HEK293T (cell line): Measurements from ENCODE around the gene SLC25A44.

Experiments used
- CTCF ChIA-PET: fragments of 350-600 bp; formaldehyde crosslinking; extraction: SDS; loops from one replicate; lab custom pipeline; 2021; ENCODE audit warnings: antibody characterized with exemption, inconsistent platforms; lab: Yijun Ruan, JAX
- POLR2A ChIA-PET: fragments of 350-600 bp; formaldehyde crosslinking; extraction: SDS; loops from one replicate; lab custom pipeline; 2020; ENCODE audit warnings: antibody characterized with exemption, inconsistent platforms; lab: Yijun Ruan, JAX
- DNase-seq: peaks from one replicate; pipeline ENCODE4 v3.0.0; 2012; ENCODE audit warnings: mixed read lengths; ENCODE audit errors: extremely low spot score
- ARNT ChIP-seq: fragments of 450-650 bp; IDR thresholded peaks from 2 replicates; pipeline ENCODE4 v1.6.1; 2017; ENCODE audit warnings: mild to moderate bottlenecking
- BHLHE40 ChIP-seq: fragments of 450-650 bp; IDR thresholded peaks from 2 replicates; pipeline ENCODE4 v1.6.1; 2016; ENCODE audit warnings: mild to moderate bottlenecking, moderate library complexity, borderline replicate concordance
- CTBP1 ChIP-seq: fragments of 450-650 bp; IDR thresholded peaks from 2 replicates; pipeline ENCODE4 v1.6.1; 2016; ENCODE audit warnings: borderline replicate concordance
- ELF4 ChIP-seq: fragments of 450-650 bp; IDR thresholded peaks from 2 replicates; pipeline ENCODE4 v1.6.1; 2017; ENCODE audit warnings: antibody characterized with exemption
- FOXA1 ChIP-seq: fragments of 450-650 bp; IDR thresholded peaks from 2 replicates; pipeline ENCODE4 v1.6.1; 2016; ENCODE audit warnings: mild to moderate bottlenecking
- FOXK2 ChIP-seq: fragments of 450-650 bp; IDR thresholded peaks from 2 replicates; pipeline ENCODE4 v1.6.1; 2016; ENCODE audit warnings: mild to moderate bottlenecking
- FOXM1 ChIP-seq: fragments of 450-650 bp; IDR thresholded peaks from 2 replicates; pipeline ENCODE4 v1.6.1; 2017; ENCODE audit warnings: mild to moderate bottlenecking, borderline replicate concordance
- HDGF ChIP-seq: fragments of 450-650 bp; IDR thresholded peaks from 2 replicates; pipeline ENCODE4 v1.6.1; 2017; ENCODE audit warnings: antibody characterized with exemption, borderline replicate concordance
- L3MBTL2 ChIP-seq: fragments of 450-650 bp; conservative IDR thresholded peaks from 2 replicates; pipeline ENCODE4 v1.6.1; 2016; ENCODE audit warnings: mild to moderate bottlenecking
- LEF1 ChIP-seq: fragments of 450-650 bp; IDR thresholded peaks from 2 replicates; pipeline ENCODE4 v1.6.1; 2017; ENCODE audit warnings: mild to moderate bottlenecking, borderline replicate concordance
- NFRKB ChIP-seq: fragments of 450-650 bp; IDR thresholded peaks from 2 replicates; pipeline ENCODE4 v1.6.1; 2016; ENCODE audit warnings: mild to moderate bottlenecking, moderate library complexity
- PKNOX1 ChIP-seq: fragments of 450-650 bp; IDR thresholded peaks from 2 replicates; pipeline ENCODE4 v1.6.1; 2016
- SP1 ChIP-seq: fragments of 450-650 bp; IDR thresholded peaks from 2 replicates; pipeline ENCODE4 v1.6.1; 2017
- SUZ12 ChIP-seq: fragments of 450-650 bp; IDR thresholded peaks from 2 replicates; pipeline ENCODE4 v1.6.1; 2016; ENCODE audit warnings: mild to moderate bottlenecking
- TARDBP ChIP-seq: fragments of 450-650 bp; IDR thresholded peaks from 2 replicates; pipeline ENCODE4 v1.6.1; 2016
- ZNF384 ChIP-seq: fragments of 450-650 bp; IDR thresholded peaks from 2 replicates; pipeline ENCODE4 v1.6.1; 2016

The SLC25A44 gene

GRCh38 chr1:156246781-156247459 lies 53.0 kb downstream of the SLC25A44 start:
- ChIA-PET CTCF (interaction anchor here (1.9 kb wide), 1 partner anchor 22 kb away, joined by 7 read pairs; no protein-coding TSS in a partner anchor), POLR2A (interaction anchor here (1.0 to 1.2 kb wide), 2 partner anchors 21 to 35 kb away, joined by 3 to 5 read pairs; partner anchors contain the start of gene SMG5)
- DNase-seq, result no peak
- TF ChIP-seq TARDBP (no peak), SP1 (no peak), FOXA1 (no peak), L3MBTL2 (no peak), ZNF384 (no peak), NFRKB (no peak), CTBP1 (no peak), LEF1 (no peak), ARNT (no peak), SUZ12 (no peak)

GRCh38 chr1:156247460-156248322 lies 53.8 kb downstream of the SLC25A44 start, which contains the start of gene PAQR6:
Gene PAQR6 (minus strand): TSS chr1:156248056. CDS start chr1:156246731, 1,325 bp downstream.
- POLR2A ChIA-PET, result interaction anchor here (1.0 kb wide), 1 partner anchor 35 kb away, joined by 5 read pairs; the partner anchor contains the start of gene PMF1
- no peak for DNase-seq
- TF ChIP-seq CTBP1 (no peak), HDGF (no peak), SP1 (no peak), FOXM1 (no peak), FOXK2 (no peak), ZNF384 (no peak), TARDBP (no peak), BHLHE40 (no peak), ARNT (no peak), L3MBTL2 (no peak), ELF4 (no peak), PKNOX1 (no peak), FOXA1 (no peak), LEF1 (no peak), NFRKB (no peak), SUZ12 (no peak)
- CTCF ChIA-PET, result interaction anchor here (0.9 kb wide), 2 partner anchors 10 to 107 kb away, joined by 4 to 5 read pairs; no protein-coding TSS in a partner anchor

- TF ChIP-seq SP1 (no peak), L3MBTL2 (no peak), NFRKB (no peak), BHLHE40 (no peak), SUZ12 (no peak), FOXM1 (no peak), FOXK2 (no peak)
- POLR2A ChIA-PET, result interaction anchor here (1.0 kb wide), 1 partner anchor 35 kb away, joined by 5 read pairs; the partner anchor contains the start of gene PMF1
- CTCF ChIA-PET, result interaction anchor here (0.9 kb wide), 2 partner anchors 9 to 107 kb away, joined by 4 to 5 read pairs; no protein-coding TSS in a partner anchor
- no peak for DNase-seq
Measured at GRCh38 chr1:156248323-156248683, 54.4 kb downstream of the SLC25A44 start.

GRCh38 chr1:156249593-156249992 lies 55.7 kb downstream of the SLC25A44 start:
- ChIA-PET POLR2A (interaction anchor here (1.1 to 1.5 kb wide), 2 partner anchors 33 to 37 kb away, joined by 3 to 4 read pairs; partner anchors contain the start of genes PMF1 and SMG5), CTCF (interaction anchor here (1.2 kb wide), 1 partner anchor 108 kb away, joined by 4 read pairs; no protein-coding TSS in a partner anchor)
- TF ChIP-seq SP1 (no peak), FOXA1 (no peak), PKNOX1 (no peak), CTBP1 (no peak), FOXM1 (no peak), LEF1 (no peak), ELF4 (no peak), L3MBTL2 (no peak), FOXK2 (no peak), TARDBP (no peak), ARNT (no peak)
- no peak for DNase-seq

GRCh38 chr1:156251527-156251926 lies 57.6 kb downstream of the SLC25A44 start:
- CTCF ChIA-PET, result interaction anchor here (0.6 kb wide), 1 partner anchor 17 kb away, joined by 9 read pairs; no protein-coding TSS in a partner anchor
- no peak for DNase-seq
- no peak for TF ChIP-seq ELF4
- no peak for TF ChIP-seq FOXA1
- TF ChIP-seq TARDBP, result no peak
- no peak for TF ChIP-seq HDGF
- TF ChIP-seq BHLHE40, result no peak
- POLR2A ChIA-PET, result interaction anchor here (1.3 kb wide), 2 partner anchors 9 to 39 kb away, joined by 3 to 5 read pairs; partner anchors contain the start of genes BGLAP and PMF1

GRCh38 chr1:156253634-156254033 lies 59.7 kb downstream of the SLC25A44 start:
- POLR2A ChIA-PET, result no interaction called here
- CTCF ChIA-PET, result no interaction called here
- TF ChIP-seq FOXA1 (no peak), BHLHE40 (no peak), FOXK2 (no peak)
- no peak for DNase-seq
